CD4-positive, alpha-beta T cell treated with Interleukin-21 for 1 hour (primary cell): ENCODE data around the gene SLC6A18.
"Not testable (repeated sequence)": the region's sequence is repeated elsewhere in the genome, so short reads cannot be mapped to it uniquely, and the experiment has no call there.

Source experiments
- DNase-seq: peaks from one replicate; pipeline ENCODE4 v3.0.0-alpha.2; 2020

The SLC6A18 gene

GRCh38 chr5:1261643-1262042, 36.5 kb downstream of the SLC6A18 start:
- DNase-seq = no peak

GRCh38 chr5:1262381-1262780, 37.2 kb downstream of the SLC6A18 start:
- DNase-seq = no peak

GRCh38 chr5:1264211-1264610, 39.0 kb downstream of the SLC6A18 start:
- DNase-seq = no peak

GRCh38 chr5:1265026-1265425, 39.8 kb downstream of the SLC6A18 start:
- DNase-seq = no peak

GRCh38 chr5:1265461-1266455, 40.6 kb downstream of the SLC6A18 start:
- DNase-seq = no peak

- no peak for DNase-seq
These were observed 41.6 kb downstream of the SLC6A18 start for GRCh38 chr5:1266791-1267190.

GRCh38 chr5:1267464-1267863, 42.3 kb downstream of the SLC6A18 start:
- DNase-seq = not testable (repeated sequence)

- DNase-seq = no peak
These were observed 42.9 kb downstream of the SLC6A18 start for GRCh38 chr5:1268056-1268455.

- DNase-seq = peak; percentile 19
These were observed 43.5 kb downstream of the SLC6A18 start for GRCh38 chr5:1268666-1269065.

GRCh38 chr5:1270426-1270825, 45.2 kb downstream of the SLC6A18 start:
- DNase-seq = no peak

GRCh38 chr5:1270933-1271914, 46.0 kb downstream of the SLC6A18 start:
- no peak for DNase-seq

GRCh38 chr5:1272201-1272600, 47.0 kb downstream of the SLC6A18 start:
- DNase-seq = no peak

- no peak for DNase-seq
These were observed 48.6 kb downstream of the SLC6A18 start for GRCh38 chr5:1273745-1274144.

GRCh38 chr5:1274471-1274870, 49.3 kb downstream of the SLC6A18 start:
- DNase-seq = no peak

- DNase-seq = not testable (repeated sequence)
These were observed 50.5 kb downstream of the SLC6A18 start for GRCh38 chr5:1275397-1276391.

GRCh38 chr5:1276930-1277329, 51.7 kb downstream of the SLC6A18 start:
- DNase-seq = no peak

GRCh38 chr5:1277331-1277730, 52.1 kb downstream of the SLC6A18 start:
- DNase-seq = no peak

- DNase-seq = no peak
These were observed 52.6 kb downstream of the SLC6A18 start for GRCh38 chr5:1277781-1278180.

GRCh38 chr5:1278216-1278615, 53.0 kb downstream of the SLC6A18 start:
- no peak for DNase-seq

- DNase-seq = no peak
These were observed 53.7 kb downstream of the SLC6A18 start for GRCh38 chr5:1278656-1279442.

GRCh38 chr5:1279443-1280151, 54.4 kb downstream of the SLC6A18 start:
- DNase-seq = no peak
